ENCODE measurements around the gene SUGCT. TPM values are rescaled to one million over a fixed set of nuclear protein-coding genes. Genes with fewer than 3 reads are reported as not detected.

SUGCT gene
- total and polyA plus RNA-seq, 2 of the 13 experiments (the other 11 are each of a cell fraction or from before 2014, with no cell fraction given): 10.1 to 22.2 TPM

DNA sequence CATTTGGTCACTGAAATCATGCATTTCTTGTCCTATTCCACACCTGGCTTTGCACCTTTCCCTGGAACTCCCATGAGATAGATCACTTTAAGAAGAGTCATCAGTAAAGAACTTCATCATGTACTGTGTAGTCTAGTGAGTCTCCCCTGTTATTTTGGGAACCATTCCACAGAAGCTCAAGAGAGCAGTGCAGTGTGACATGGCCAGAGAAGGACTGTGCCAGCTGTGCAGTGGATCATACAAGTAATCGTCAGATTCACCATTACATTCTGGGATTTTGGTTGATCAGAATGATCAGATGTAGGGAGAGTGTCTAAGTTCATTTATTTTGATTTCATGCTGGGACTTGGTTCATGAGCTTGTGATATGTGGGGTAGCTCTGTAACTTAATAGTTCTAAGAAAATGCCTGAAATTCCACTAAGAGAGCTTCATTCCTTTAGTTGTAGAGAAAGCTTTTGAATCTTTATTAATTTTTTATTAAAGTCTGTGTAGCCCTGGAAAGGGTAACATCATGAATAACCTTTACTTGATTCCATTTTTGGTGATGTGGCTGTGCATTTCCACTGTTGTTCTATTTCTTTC is 166.8 kb downstream of the SUGCT start (continued):
- TF ChIP-seq MTF1 (CRISPR knock-in tag; IDR thresholded peaks at IDR 0.05): no peak

- no peak overlapping the region for H2AFZ ChIP-seq (ENCODE audit: low read length)
- no peak for FAIRE-seq
- ATAC-seq: no peak
- no peaks in the 10 kb centered on the region for H3K9me3 ChIP-seq (ENCODE audit: low read length)
- H3K36me3 ChIP-seq (replicated peaks in 1 of 2; ENCODE audit: control insufficient read depth in 1 of 2, insufficient read depth in 2 of 2, low read length in 2 of 2): no peaks in the 10 kb centered on the region
- ChIA-PET POLR2A (no interaction called here), CTCF (ENCODE audit: low intra/inter-chr PET ratio, low total read pairs) (no interaction called here)
- TF ChIP-seq ZNF615 (CRISPR knock-in tag; IDR thresholded peaks at IDR 0.05; ENCODE audit: borderline replicate concordance): no peak
- no peak for TF ChIP-seq ZNF567 (CRISPR knock-in tag; IDR thresholded peaks at IDR 0.05; ENCODE audit: borderline replicate concordance)
- TF ChIP-seq NFE2 (CRISPR knock-in tag; IDR thresholded peaks at IDR 0.05): no peak
- no peak for TF ChIP-seq BRCA1 (CRISPR knock-in tag; IDR thresholded peaks at IDR 0.05)
- no peak for TF ChIP-seq ZNF367 (CRISPR knock-in tag; IDR thresholded peaks at IDR 0.05; ENCODE audit: borderline replicate concordance)
- no peak for TF ChIP-seq ZNF773 (CRISPR knock-in tag; IDR thresholded peaks at IDR 0.05; ENCODE audit: borderline replicate concordance)
- TF ChIP-seq, protein P1, sequence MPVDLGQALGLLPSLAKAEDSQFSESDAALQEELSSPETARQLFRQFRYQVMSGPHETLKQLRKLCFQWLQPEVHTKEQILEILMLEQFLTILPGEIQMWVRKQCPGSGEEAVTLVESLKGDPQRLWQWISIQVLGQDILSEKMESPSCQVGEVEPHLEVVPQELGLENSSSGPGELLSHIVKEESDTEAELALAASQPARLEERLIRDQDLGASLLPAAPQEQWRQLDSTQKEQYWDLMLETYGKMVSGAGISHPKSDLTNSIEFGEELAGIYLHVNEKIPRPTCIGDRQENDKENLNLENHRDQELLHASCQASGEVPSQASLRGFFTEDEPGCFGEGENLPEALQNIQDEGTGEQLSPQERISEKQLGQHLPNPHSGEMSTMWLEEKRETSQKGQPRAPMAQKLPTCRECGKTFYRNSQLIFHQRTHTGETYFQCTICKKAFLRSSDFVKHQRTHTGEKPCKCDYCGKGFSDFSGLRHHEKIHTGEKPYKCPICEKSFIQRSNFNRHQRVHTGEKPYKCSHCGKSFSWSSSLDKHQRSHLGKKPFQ (CRISPR knock-in tag; IDR thresholded peaks at IDR 0.05; ENCODE audit: insufficient replicate concordance): no peak
- no peak for TF ChIP-seq PCBP1 (IDR thresholded peaks at IDR 0.05; ENCODE audit: borderline replicate concordance, low read depth, low read length)
- TF ChIP-seq FOXK1 (CRISPR knock-in tag; IDR thresholded peaks at IDR 0.05; ENCODE audit: borderline replicate concordance, low read depth): no peak
- no peak for TF ChIP-seq TAF1 (CRISPR knock-in tag; IDR thresholded peaks at IDR 0.05)
- TF ChIP-seq ZBTB43 (CRISPR knock-in tag; conservative IDR thresholded peaks at IDR 0.05): no peak
- no peak for TF ChIP-seq EED (CRISPR knock-in tag; IDR thresholded peaks at IDR 0.05)
- no peak for TF ChIP-seq FIP1L1 (IDR thresholded peaks at IDR 0.05; ENCODE audit: borderline replicate concordance, insufficient read depth, low read depth, low read length)
- no peak for TF ChIP-seq KLF12 (CRISPR knock-in tag; IDR thresholded peaks at IDR 0.05; ENCODE audit: borderline replicate concordance)
- TF ChIP-seq YEATS4 (CRISPR knock-in tag; IDR thresholded peaks at IDR 0.05; ENCODE audit: borderline replicate concordance): no peak
- TF ChIP-seq ZNF333 (CRISPR knock-in tag; IDR thresholded peaks at IDR 0.05; ENCODE audit: borderline replicate concordance): no peak
- TF ChIP-seq ZNF629 (CRISPR knock-in tag; conservative IDR thresholded peaks at IDR 0.05): no peak
- intact Hi-C loops (cut with micrococcal nuclease; ENCODE audit: unreplicated experiment) (no loop called here), in situ Hi-C loops (cut with HindIII; ENCODE audit: extremely low pct_ligation_motif_present, low pct_unique_long_range_greater_than_20kb) (no loop called here)
- H3K27ac ChIP-seq (ENCODE audit: extremely low read length, insufficient read depth, low read length): no peak overlapping the region
- no peaks in the 10 kb centered on the region for H4K20me1 ChIP-seq (ENCODE audit: insufficient read depth, low read length)
- H3K4me2 ChIP-seq (ENCODE audit: low read depth, low read length): no peak overlapping the region
- no peaks in the 10 kb centered on the region for H3K27me3 ChIP-seq (ENCODE audit: control insufficient read depth in 1 of 2, insufficient read depth in 2 of 2, low read length in 2 of 2)
- no TSS peak for BruUV-seq (replicated peaks)
- H3K9ac ChIP-seq (ENCODE audit: insufficient read depth, low read depth, low read length): no peak overlapping the region
- 96% methylated on average over 2 of the region's 2 CpGs for WGBS (ENCODE audit: low lambda C conversion rate)
- no peaks in the 10 kb centered on the region for H3K4me1 ChIP-seq (ENCODE audit: insufficient read depth, low read length)
- H3K79me2 ChIP-seq (ENCODE audit: insufficient read depth, low read length): no peaks in the 10 kb centered on the region
- no peak overlapping the region for H3K4me3 ChIP-seq (replicated peaks in 1 of 3; ENCODE audit: insufficient read depth in 1 of 3, low read depth in 2 of 3, low read length in 3 of 3)
- no peak for DNase-seq (ENCODE audit: low spot score)
Measured at GRCh38 chr7:40303996-40304395, 169.2 kb downstream of the SUGCT start.
